Kidney tubule cell (primary cell): Measurements from ENCODE around the gene TJP3.
"Not testable (repeated sequence)": the region's sequence is repeated elsewhere in the genome, so short reads cannot be mapped to it uniquely, and the experiment has no call there.

Experiments used
- DNase-seq: peaks from one replicate; pipeline ENCODE4 v3.0.0-alpha.2; 2018; ENCODE audit warnings: low spot score

TJP3 gene

GRCh38 chr19:3745363-3746045 lies 37.3 kb downstream of the TJP3 start:
- no peak for DNase-seq

- DNase-seq: no peak
Observed at GRCh38 chr19:3746371-3747056, 38.3 kb downstream of the TJP3 start.

GRCh38 chr19:3748965-3749364 lies 40.8 kb downstream of the TJP3 start:
- no peak for DNase-seq

- no peak for DNase-seq
Observed at GRCh38 chr19:3750211-3750610, 42.0 kb downstream of the TJP3 start.

DNA sequence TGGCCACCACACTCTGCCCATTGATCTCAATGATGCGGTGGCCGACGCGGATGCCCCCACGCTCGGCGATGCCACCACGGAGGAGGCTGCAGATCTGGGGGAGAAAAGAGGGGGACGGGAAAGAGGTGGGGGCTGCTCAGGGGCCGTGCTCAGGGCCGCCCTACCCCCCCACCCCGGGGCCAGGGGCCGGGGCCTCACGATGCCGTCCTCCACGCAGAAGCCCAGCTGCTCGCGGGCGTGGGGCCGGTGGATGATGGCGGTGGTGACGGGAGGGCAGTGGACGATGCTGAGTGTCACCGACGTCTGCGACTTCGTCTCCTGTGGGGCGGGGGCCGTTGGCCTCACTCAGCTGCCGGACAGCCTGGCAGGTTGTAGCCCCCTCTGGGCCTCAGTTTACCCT lies 43.1 kb downstream of the TJP3 start:
- DNase-seq: no peak

GRCh38 chr19:3752492-3752891 lies 44.3 kb downstream of the TJP3 start:
- DNase-seq: no peak

- DNase-seq: no peak
Observed at GRCh38 chr19:3753631-3754410, 45.6 kb downstream of the TJP3 start.

- DNase-seq: not testable (repeated sequence)
Observed at GRCh38 chr19:3757705-3758104, 49.5 kb downstream of the TJP3 start.

DNA sequence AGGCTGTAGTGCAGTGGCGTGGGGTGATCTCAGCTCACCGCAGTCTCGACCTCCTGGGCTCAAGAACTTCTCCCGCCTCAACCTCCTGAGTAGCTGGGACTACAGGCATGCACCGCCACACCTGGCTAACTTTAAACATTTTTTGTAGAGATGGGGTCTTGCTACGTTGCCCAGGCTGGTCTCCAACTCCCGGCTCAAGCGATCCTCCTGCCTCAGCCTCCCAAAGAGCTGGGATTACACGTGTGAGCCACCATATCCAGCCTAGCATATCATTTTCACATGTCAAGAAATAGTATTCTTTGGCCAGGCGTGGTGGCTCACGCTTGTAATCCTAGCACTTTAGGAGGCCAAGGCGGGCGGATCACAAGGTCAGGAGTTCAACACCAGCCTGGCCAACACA lies 50.1 kb downstream of the TJP3 start:
- not testable (repeated sequence) for DNase-seq

GRCh38 chr19:3759482-3760254 lies 51.5 kb downstream of the TJP3 start:
- no peak for DNase-seq

- DNase-seq: peak; percentile 10
Observed at GRCh38 chr19:3760871-3761361, 52.7 kb downstream of the TJP3 start.

- peak; percentile 92 for DNase-seq
Observed at GRCh38 chr19:3761382-3762129, 53.4 kb downstream of the TJP3 start, which contains the start of gene APBA3. Gene APBA3, minus strand, starts transcription at chr19:3761692. Its CDS starts 1,428 bp downstream, at chr19:3760264.

DNA sequence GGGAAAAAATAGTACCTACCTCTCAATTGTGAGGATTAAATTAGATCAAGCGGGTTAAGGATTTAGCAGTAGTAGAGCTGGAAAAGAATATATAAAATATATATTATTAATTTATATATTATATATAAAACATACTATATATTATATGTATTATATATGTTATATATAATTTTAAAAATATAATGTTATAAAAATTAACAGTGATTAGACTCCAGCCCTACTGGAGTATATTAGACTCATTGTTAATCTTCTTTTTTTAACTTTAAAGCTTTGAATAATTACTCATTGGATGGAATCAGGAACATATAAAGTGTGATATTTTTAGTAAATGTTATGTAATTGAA lies 53.9 kb downstream of the TJP3 start:
- DNase-seq: no peak

DNA sequence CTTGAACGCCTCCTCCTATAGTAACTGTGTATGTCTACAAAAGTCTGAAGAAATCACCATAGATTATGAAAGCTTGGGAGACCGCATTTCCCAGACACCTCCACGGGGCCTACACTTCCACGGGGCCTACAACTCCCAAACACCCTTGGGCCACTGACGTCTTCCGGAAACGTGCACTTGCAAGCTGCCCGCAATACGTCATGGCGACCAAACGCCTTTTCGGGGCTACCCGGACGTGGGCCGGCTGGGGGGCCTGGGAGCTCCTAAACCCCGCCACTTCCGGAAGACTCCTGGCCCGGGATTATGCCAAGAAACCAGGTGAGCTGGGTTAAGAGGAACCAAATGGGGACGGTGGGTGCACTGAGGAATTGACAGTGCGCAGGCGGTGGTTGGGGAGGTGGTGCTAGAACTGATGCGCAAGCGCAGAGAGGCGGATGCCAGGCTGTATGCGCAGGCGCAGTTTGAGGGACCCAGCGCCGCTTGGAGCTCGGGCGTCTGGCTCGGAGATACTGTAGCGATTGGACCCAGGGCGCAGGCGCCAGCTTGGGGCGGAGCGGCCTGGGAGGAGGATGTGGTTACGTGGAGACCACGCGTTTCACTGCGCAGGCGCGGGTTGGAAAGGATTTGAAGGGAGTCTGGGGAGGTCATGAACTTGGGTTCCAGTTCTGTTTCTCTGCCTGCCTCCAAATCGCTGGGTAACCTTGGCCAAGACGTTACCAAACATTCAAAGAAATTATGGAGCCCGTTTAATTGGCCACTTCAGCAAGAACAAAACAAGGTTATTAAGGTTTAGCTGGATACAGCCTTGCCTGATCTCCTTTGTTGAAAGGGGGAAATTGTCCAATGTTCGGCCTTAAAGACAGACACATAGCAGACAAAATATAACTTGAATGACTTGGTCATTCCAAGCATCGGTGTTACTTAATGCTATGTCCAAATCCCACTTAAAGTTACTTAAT lies 54.6 kb downstream of the TJP3 start, which contains the start of gene MRPL54:
MRPL54 (plus strand) TSS at position 182 of the 959 bp plus-strand sequence; CDS start at position 201, 19 bp downstream.
- peak; percentile 99 for DNase-seq

DNA sequence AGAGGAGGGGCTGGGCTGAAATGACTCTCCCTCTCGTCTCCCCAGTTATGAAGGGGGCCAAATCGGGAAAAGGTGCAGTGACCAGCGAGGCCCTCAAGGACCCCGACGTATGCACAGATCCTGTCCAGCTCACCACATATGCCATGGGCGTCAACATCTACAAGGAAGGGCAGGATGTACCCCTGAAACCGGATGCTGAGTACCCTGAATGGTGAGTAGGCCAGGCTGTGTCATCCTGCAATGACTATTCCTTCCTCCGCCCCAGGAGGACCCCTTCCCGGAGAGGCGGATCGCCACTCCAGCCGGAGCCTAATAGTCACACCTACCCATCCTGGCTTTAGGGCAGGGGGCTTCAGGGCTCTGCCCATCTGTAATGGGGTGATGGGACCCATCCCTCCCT lies 56.9 kb downstream of the TJP3 start:
- no peak for DNase-seq

DNA sequence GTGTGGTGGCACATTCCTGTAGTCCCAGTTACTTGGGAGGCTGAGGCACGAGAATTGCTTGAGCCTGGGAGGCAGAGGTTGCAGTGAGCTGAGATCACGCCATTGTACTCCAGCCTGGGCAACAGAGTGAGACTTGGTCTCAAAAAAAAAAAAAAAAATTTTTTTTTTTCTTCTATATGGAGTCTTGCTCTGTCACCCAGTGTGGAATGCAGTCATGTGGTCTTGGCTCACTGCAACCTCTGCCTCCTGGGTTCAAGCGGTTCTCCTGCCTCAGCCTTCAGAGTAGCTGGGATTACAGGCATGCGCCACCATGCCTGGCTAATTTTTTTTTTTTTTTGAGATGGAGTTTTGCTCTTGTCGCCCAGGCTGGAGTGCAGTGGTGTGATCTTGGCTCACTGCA lies 57.6 kb downstream of the TJP3 start:
- peak; percentile 35 for DNase-seq

GRCh38 chr19:3766520-3766919 lies 58.3 kb downstream of the TJP3 start:
- no peak for DNase-seq

GRCh38 chr19:3767050-3767449 lies 58.9 kb downstream of the TJP3 start:
- DNase-seq: no peak

DNA sequence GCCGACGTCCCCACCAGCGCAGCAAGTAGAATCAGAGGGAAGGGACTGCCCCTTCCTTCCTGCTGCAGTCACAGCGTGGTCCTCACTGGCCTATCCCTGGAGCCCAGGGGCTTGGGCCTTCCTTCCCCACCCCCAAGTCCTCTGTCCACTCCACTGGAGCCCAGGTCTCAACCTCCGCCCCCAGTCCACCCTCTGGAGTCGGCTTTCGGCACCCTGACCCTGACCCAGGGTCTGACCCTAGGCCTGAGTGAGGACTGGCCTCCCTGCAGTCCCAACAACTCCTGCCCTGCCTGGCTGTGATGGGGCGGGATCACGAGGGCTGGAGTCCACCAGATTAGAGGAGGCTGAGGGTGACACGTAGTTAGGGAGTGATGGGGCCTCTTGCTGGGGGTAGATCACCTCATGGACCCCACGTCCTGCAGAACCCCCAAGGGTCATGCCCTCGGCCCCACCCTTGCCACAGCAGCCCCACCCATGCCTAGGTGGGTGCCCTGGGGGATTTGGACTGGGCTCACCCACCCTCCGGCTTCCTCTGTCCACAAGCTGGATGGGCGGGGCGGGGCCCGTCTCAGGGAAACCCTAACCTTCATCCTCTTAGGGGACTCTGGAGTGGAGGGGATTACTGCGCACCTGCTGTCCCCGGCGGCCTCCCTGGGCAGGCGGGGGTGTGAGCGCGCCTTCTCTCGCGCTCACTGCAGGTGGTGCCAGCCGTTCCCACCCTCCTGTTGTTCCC lies 60.0 kb downstream of the TJP3 start:
- DNase-seq: no peak
